Fibroblast of the aortic adventitia (primary cell): ENCODE measurements around the gene ZDHHC9. TPM values are rescaled to one million over a fixed set of nuclear protein-coding genes. Genes with fewer than 3 reads are reported as not detected.

Experiments used
- DNase-seq: peaks from one replicate; pipeline ENCODE4 v3.0.0-alpha.2; 2010; ENCODE audit warnings: low read depth
- H3K4me3 ChIP-seq: 2 replicates; pipeline ENCODE4 v1.5.1; 2011; ENCODE audit warnings: low read depth, mild to moderate bottlenecking, control low read depth, low read length, moderate library complexity
- total RNA-seq: library from RNA; depleted of rRNA; stranded (reverse); fragments of >200 nt; gene quantifications from 2 replicates; pipeline ENCODE4 v1.2.3, GENCODE V29; 2012; ENCODE audit warnings: low replicate concordance
- TF ChIP-seq, protein P1 (sequence below): IDR thresholded peaks from 2 replicates; pipeline ENCODE4 v1.5.1; 2011; ENCODE audit warnings: mild to moderate bottlenecking, low read length, control low read depth, inconsistent platforms; ENCODE audit not compliant: insufficient read depth

Gene ZDHHC9
- total RNA-seq, 1 donor: 37.1 TPM

GRCh38 chrX:129777218-129778030 is 66.3 kb downstream of the ZDHHC9 start:
- TF ChIP-seq, protein P1, sequence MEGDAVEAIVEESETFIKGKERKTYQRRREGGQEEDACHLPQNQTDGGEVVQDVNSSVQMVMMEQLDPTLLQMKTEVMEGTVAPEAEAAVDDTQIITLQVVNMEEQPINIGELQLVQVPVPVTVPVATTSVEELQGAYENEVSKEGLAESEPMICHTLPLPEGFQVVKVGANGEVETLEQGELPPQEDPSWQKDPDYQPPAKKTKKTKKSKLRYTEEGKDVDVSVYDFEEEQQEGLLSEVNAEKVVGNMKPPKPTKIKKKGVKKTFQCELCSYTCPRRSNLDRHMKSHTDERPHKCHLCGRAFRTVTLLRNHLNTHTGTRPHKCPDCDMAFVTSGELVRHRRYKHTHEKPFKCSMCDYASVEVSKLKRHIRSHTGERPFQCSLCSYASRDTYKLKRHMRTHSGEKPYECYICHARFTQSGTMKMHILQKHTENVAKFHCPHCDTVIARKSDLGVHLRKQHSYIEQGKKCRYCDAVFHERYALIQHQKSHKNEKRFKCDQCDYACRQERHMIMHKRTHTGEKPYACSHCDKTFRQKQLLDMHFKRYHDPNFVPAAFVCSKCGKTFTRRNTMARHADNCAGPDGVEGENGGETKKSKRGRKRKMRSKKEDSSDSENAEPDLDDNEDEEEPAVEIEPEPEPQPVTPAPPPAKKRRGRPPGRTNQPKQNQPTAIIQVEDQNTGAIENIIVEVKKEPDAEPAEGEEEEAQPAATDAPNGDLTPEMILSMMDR: no peak
- H3K4me3 ChIP-seq: no peak overlapping the region
- DNase-seq: no peak

GRCh38 chrX:129773649-129774458 is 69.8 kb downstream of the ZDHHC9 start:
- H3K4me3 ChIP-seq: no peak overlapping the region
- no peak for DNase-seq
- TF ChIP-seq, protein P1: no peak

GRCh38 chrX:129772796-129773431 is 70.8 kb downstream of the ZDHHC9 start:
- TF ChIP-seq, protein P1: no peak
- no peak overlapping the region for H3K4me3 ChIP-seq
- DNase-seq: no peak

DNA sequence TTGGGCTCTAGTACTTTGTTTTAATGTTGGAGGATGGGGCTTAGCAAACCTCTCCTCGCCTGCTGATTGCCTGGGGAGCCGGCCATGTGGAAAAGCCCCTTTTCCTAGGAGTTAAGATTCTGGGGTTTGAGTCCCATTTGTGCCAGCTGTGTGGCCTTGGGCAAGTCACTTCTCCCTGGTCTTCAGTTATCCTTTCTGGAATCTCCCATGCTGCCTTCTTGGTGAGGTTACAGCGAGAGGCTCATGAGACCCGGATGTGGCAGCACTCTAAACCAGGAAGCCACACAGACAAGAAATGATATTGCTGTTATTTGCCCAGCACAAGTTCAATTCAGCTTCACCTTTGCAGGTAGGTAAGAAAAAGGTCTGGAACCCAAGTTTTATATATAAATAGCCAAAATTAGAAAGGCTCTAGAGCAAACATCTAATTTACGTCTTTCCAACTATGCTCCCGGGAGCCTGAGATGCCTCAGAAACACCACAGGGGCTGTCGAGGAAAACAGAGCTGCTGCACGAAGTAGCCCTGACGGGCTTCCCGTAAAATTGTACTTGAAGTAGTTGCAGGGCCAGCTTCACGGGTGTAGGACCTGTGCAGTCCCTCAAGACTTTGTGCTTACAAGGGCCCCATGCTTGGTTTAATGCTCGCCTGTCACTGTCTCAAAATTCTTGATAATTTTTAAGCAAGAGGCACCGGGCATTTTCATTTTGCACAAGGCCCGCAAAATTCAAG is 72.3 kb downstream of the ZDHHC9 start:
- no peak overlapping the region for H3K4me3 ChIP-seq
- no peak for DNase-seq
- TF ChIP-seq, protein P1: no peak

GRCh38 chrX:129769467-129770154 is 74.1 kb downstream of the ZDHHC9 start:
- no peak overlapping the region for H3K4me3 ChIP-seq
- TF ChIP-seq, protein P1: no peak
- DNase-seq: no peak
